ENCODE measurements around the gene LTBP4.

The LTBP4 gene

GRCh38 chr19:40671404-40671803, 70.2 kb downstream of the LTBP4 start:
- DNase-seq = no peak

- DNase-seq = no peak
Observed at GRCh38 chr19:40672038-40672437, 70.9 kb downstream of the LTBP4 start.

GRCh38 chr19:40672573-40673299, 71.6 kb downstream of the LTBP4 start:
- DNase-seq = no peak

GRCh38 chr19:40673397-40673796, 72.2 kb downstream of the LTBP4 start:
- DNase-seq = no peak

GRCh38 chr19:40674291-40674690, 73.1 kb downstream of the LTBP4 start:
- DNase-seq = peak; percentile 76

- no peak for DNase-seq
Observed at GRCh38 chr19:40677156-40677555, 76.0 kb downstream of the LTBP4 start.
